IMR-90 (cell line): ENCODE results near the gene GRID1. TPM values are rescaled to one million over a fixed set of nuclear protein-coding genes. Genes with fewer than 3 reads are reported as not detected.

ENCODE experiments used
- ATAC-seq: fragments of 200-7000 bp; cut with Tn5 transposase; 2 replicates; pipeline ENCODE4 v1.9.1; 2020; ENCODE audit warnings: low read depth, mild to moderate bottlenecking, moderate library complexity
- BruUV-seq: library from RNA; stranded (reverse); fragments of 400-500 nt; replicated peaks from 2 replicates; lab custom pipeline; 2021; lab: Mats Ljungman, UMichigan
- CTCF ChIA-PET: fragments of 300-600 bp; formaldehyde crosslinking; extraction: SDS; loops from one replicate; lab custom pipeline; 2021; ENCODE audit warnings: antibody characterized with exemption; lab: Yijun Ruan, JAX
- POLR2A ChIA-PET: fragments of 300-600 bp; sonication (Branson Sonifier 250); formaldehyde crosslinking; loops from one replicate; lab custom pipeline; 2022; ENCODE audit warnings: antibody characterized with exemption; ENCODE audit not compliant: unreplicated experiment; lab: Charles Lee
- DNase-seq: peaks from one replicate; pipeline ENCODE4 v3.0.0; 2013
- H2AFZ ChIP-seq: replicated peaks from 2 replicates; pipeline ENCODE3; 2013; ENCODE audit warnings: low read length, mild to moderate bottlenecking; ENCODE audit not compliant: poor library complexity
- H2AK5ac ChIP-seq: 2 replicates; pipeline ENCODE4 v1.6.1; 2013; ENCODE audit warnings: low read depth, low read length, inconsistent platforms
- H2AK9ac ChIP-seq: replicated peaks from 2 replicates; pipeline ENCODE3; 2013; ENCODE audit warnings: mild to moderate bottlenecking, low read depth, low read length, moderate library complexity; ENCODE audit not compliant: poor library complexity
- H2BK120ac ChIP-seq: 2 replicates; pipeline ENCODE4 v1.6.1; 2013; ENCODE audit warnings: low read depth, low read length, inconsistent platforms
- H2BK15ac ChIP-seq: 3 replicates; pipeline ENCODE4 v1.6.1; 2013; ENCODE audit warnings: low read depth, low read length, inconsistent platforms
- H2BK20ac ChIP-seq: 2 replicates; pipeline ENCODE4 v1.6.1; 2013; ENCODE audit warnings: low read depth, mild to moderate bottlenecking, inconsistent platforms, low read length, moderate library complexity
- H2BK5ac ChIP-seq: 2 replicates; pipeline ENCODE4 v1.6.1; 2013; ENCODE audit warnings: mild to moderate bottlenecking, low read depth, low read length, inconsistent platforms; ENCODE audit not compliant: poor library complexity, severe bottlenecking
- H3K14ac ChIP-seq: replicated peaks from 2 replicates; pipeline ENCODE4 v1.6.1; 2013; ENCODE audit warnings: low read depth, low read length, inconsistent platforms
- H3K18ac ChIP-seq: 2 replicates; pipeline ENCODE4 v1.6.1; 2013; ENCODE audit warnings: low read depth, low read length, control low read depth
- H3K23ac ChIP-seq: 2 replicates; pipeline ENCODE4 v1.6.1; 2013; ENCODE audit warnings: low read depth, low read length, inconsistent platforms
- H3K27ac ChIP-seq: 2 replicates; pipeline ENCODE4 v1.5.1; 2013; ENCODE audit warnings: mild to moderate bottlenecking, control low read depth, low read length; ENCODE audit not compliant: insufficient read depth
- H3K27me3 ChIP-seq: 2 replicates; pipeline ENCODE4 v1.6.1; 2013; ENCODE audit warnings: low read length; ENCODE audit not compliant: control insufficient read depth, insufficient read depth
- H3K36me3 ChIP-seq: 2 replicates; pipeline ENCODE4 v1.6.1; 2013; ENCODE audit warnings: low read length, mixed read lengths; ENCODE audit not compliant: control insufficient read depth, insufficient read depth
- H3K4ac ChIP-seq: 2 replicates; pipeline ENCODE4 v1.6.1; 2013; ENCODE audit warnings: low read depth, low read length, inconsistent platforms
- H3K4me1 ChIP-seq: 2 replicates; pipeline ENCODE4 v1.6.1; 2013; ENCODE audit warnings: low read length, mixed read lengths; ENCODE audit not compliant: control insufficient read depth, insufficient read depth
- H3K4me2 ChIP-seq: 2 replicates; pipeline ENCODE4 v1.6.1; 2013; ENCODE audit warnings: low read depth, mild to moderate bottlenecking, control low read depth, low read length, moderate library complexity
- H3K4me3 ChIP-seq: 2 replicates; pipeline ENCODE4 v1.5.1; 2013; ENCODE audit warnings: low read depth, mild to moderate bottlenecking, control low read depth, low read length, moderate library complexity; ENCODE audit not compliant: insufficient read depth
- H3K56ac ChIP-seq: 2 replicates; pipeline ENCODE4 v1.6.1; 2013; ENCODE audit warnings: low read length, inconsistent platforms; ENCODE audit not compliant: insufficient read depth; ENCODE audit errors: extremely low read depth
- H3K79me1 ChIP-seq, 2 experiments: 2 replicates each; pipeline ENCODE4 v1.6.1; 2013; ENCODE audit warnings: low read length in 2 of 2, inconsistent platforms in 1 of 2, low read depth in 1 of 2
- H3K9ac ChIP-seq: 2 replicates; pipeline ENCODE4 v1.6.1; 2013; ENCODE audit warnings: low read depth, low read length, control low read depth
- H3K9me1 ChIP-seq: 2 replicates; pipeline ENCODE4 v1.6.1; 2013; ENCODE audit warnings: low read length, inconsistent platforms; ENCODE audit not compliant: insufficient read depth
- H3K9me3 ChIP-seq: 2 replicates; pipeline ENCODE4 v1.6.1; 2013; ENCODE audit warnings: low read length; ENCODE audit not compliant: control insufficient read depth, insufficient read depth
- H4K20me1 ChIP-seq: 2 replicates; pipeline ENCODE4 v1.6.1; 2013; ENCODE audit warnings: low read length, inconsistent platforms; ENCODE audit not compliant: insufficient read depth
- H4K5ac ChIP-seq: 2 replicates; pipeline ENCODE4 v1.6.1; 2013; ENCODE audit warnings: mild to moderate bottlenecking, low read depth, low read length, control low read depth
- H4K8ac ChIP-seq, 2 experiments: 2 replicates each; pipeline ENCODE4 v1.6.1; 2013; ENCODE audit warnings: low read depth in 2 of 2, low read length in 2 of 2, control low read depth in 1 of 2, inconsistent platforms in 1 of 2
- H4K91ac ChIP-seq: 2 replicates; pipeline ENCODE4 v1.6.1; 2013; ENCODE audit warnings: low read depth, low read length, inconsistent platforms; ENCODE audit not compliant: insufficient read depth
- BHLHE40 ChIP-seq: fragments of 150-350 bp; IDR thresholded peaks from 2 replicates; pipeline ENCODE4 v1.6.1; 2016; ENCODE audit warnings: mild to moderate bottlenecking, low read depth, low read length
- CEBPB ChIP-seq: IDR thresholded peaks from 2 replicates; pipeline ENCODE4 v1.6.1; 2012; ENCODE audit warnings: low read depth, low read length, improper control_type of control experiment
- CHD1 ChIP-seq: IDR thresholded peaks from 2 replicates; pipeline ENCODE4 v1.6.1; 2012; ENCODE audit warnings: low read depth, low read length, improper control_type of control experiment
- ELK1 ChIP-seq: fragments of 150-350 bp; IDR thresholded peaks from 2 replicates; pipeline ENCODE4 v1.6.1; 2016; ENCODE audit warnings: low read depth, mild to moderate bottlenecking, low read length, moderate library complexity, borderline replicate concordance
- FOS ChIP-seq: fragments of 150-350 bp; IDR thresholded peaks from 2 replicates; pipeline ENCODE4 v1.6.1; 2016; ENCODE audit warnings: low read depth, low read length
- MAFK ChIP-seq: IDR thresholded peaks from 2 replicates; pipeline ENCODE4 v1.6.1; 2012; ENCODE audit warnings: low read depth, low read length, improper control_type of control experiment
- MAZ ChIP-seq: IDR thresholded peaks from 2 replicates; pipeline ENCODE4 v1.6.1; 2012; ENCODE audit warnings: low read depth, mild to moderate bottlenecking, low read length, improper control_type of control experiment, moderate library complexity, borderline replicate concordance
- MXI1 ChIP-seq: IDR thresholded peaks from 2 replicates; pipeline ENCODE4 v1.6.1; 2012; ENCODE audit warnings: low read depth, mild to moderate bottlenecking, low read length, moderate library complexity, borderline replicate concordance
- NFE2L2 ChIP-seq: fragments of 150-350 bp; IDR thresholded peaks from 2 replicates; pipeline ENCODE4 v1.6.1; 2016; ENCODE audit warnings: low read depth, mild to moderate bottlenecking, low read length
- POLR2A ChIP-seq: IDR thresholded peaks from 2 replicates; pipeline ENCODE4 v1.6.1; 2012; ENCODE audit warnings: mild to moderate bottlenecking, low read depth, low read length
- RAD21 ChIP-seq: IDR thresholded peaks from 2 replicates; pipeline ENCODE4 v1.6.1; 2012; ENCODE audit warnings: low read length, improper control_type of control experiment
- RCOR1 ChIP-seq: IDR thresholded peaks from 2 replicates; pipeline ENCODE4 v1.6.1; 2012; ENCODE audit warnings: mild to moderate bottlenecking, low read length, improper control_type of control experiment; ENCODE audit not compliant: insufficient replicate concordance
- RFX5 ChIP-seq: IDR thresholded peaks from 2 replicates; pipeline ENCODE4 v1.8.0; 2012; ENCODE audit warnings: low read depth, mild to moderate bottlenecking, low read length, moderate library complexity
- SMC3 ChIP-seq: fragments of 150-350 bp; IDR thresholded peaks from 2 replicates; pipeline ENCODE4 v1.6.1; 2016; ENCODE audit warnings: low read depth, mild to moderate bottlenecking, antibody characterized with exemption, low read length, moderate library complexity
- USF2 ChIP-seq: fragments of 150-350 bp; IDR thresholded peaks from 2 replicates; pipeline ENCODE4 v1.6.1; 2017; ENCODE audit warnings: mild to moderate bottlenecking, antibody characterized with exemption, low read length, low read depth
- WGBS, 2 experiments: methylation state at CpG; one replicate each; pipeline versions ENCODE4 v1.1.5 to v1.1.7; 2013; ENCODE audit warnings: missing lambda C conversion rate in 2 of 2; ENCODE audit not compliant: insufficient read length in 1 of 2; ENCODE audit errors: extremely low coverage in 2 of 2; 5-methylcytosine and 5-hydroxymethylcytosine counted together
- dilution Hi-C: fragments of 300-500 bp; cut with HindIII; formaldehyde crosslinking; loops from one replicate; pipeline ENCODE4 v1.14.3; 2018; ENCODE audit warnings: low sequenced_read_pairs; ENCODE audit not compliant: unreplicated experiment
- in situ Hi-C: fragments of 300-500 bp; cut with MboI; formaldehyde crosslinking; loops from 3 replicates; pipeline ENCODE4 v1.14.3; 2019; ENCODE audit warnings: low sequenced_read_pairs, inconsistent platforms, mixed read lengths
- intact Hi-C: fragments of 100-400 bp; cut with micrococcal nuclease; formaldehyde crosslinking; loops from 2 replicates; pipeline ENCODE4 v1.10.0; 2022
- polyA plus RNA-seq, 3 experiments: library from polyadenylated mRNA; depleted of rRNA; stranded (reverse); fragments of >200 nt; gene quantifications; 2 replicates each; pipeline ENCODE4 v1.2.3, GENCODE V29; 2012; ENCODE audit warnings: low replicate concordance in 1 of 3
- total RNA-seq: library from RNA; depleted of rRNA; stranded (reverse); fragments of >200 nt; gene quantifications from 2 replicates; pipeline ENCODE4 v1.2.3, GENCODE V29; 2012
- TF ChIP-seq, protein P1 (sequence below): conservative IDR thresholded peaks from 2 replicates; pipeline ENCODE4 v1.5.1; 2012; ENCODE audit warnings: mild to moderate bottlenecking, low read depth, low read length, improper control_type of control experiment

GRID1 gene
- total and polyA plus RNA-seq, 2 of the 4 experiments (the other 2 are of a cell fraction): not detected

GRCh38 chr10:86329896-86330680, 36.5 kb downstream of the GRID1 start:
- Histone ChIP-seq H2BK15ac (no peak overlapping the region), H2AK9ac (no peak overlapping the region), H3K4ac (no peak overlapping the region), H3K4me1 (no peaks in the 10 kb centered on the region), H3K36me3 (no peaks in the 10 kb centered on the region), H3K4me2 (no peak overlapping the region), H3K9ac (no peak overlapping the region), H3K14ac (no peak overlapping the region), H4K20me1 (no peaks in the 10 kb centered on the region), H3K27ac (no peak overlapping the region), H3K9me3 (no peaks in the 10 kb centered on the region), H4K91ac (no peak overlapping the region), H4K5ac (no peak overlapping the region), H2AFZ (no peak overlapping the region), H3K56ac (no peak overlapping the region), H3K9me1 (no peaks in the 10 kb centered on the region), H3K27me3 (peaks cover 2% of the 10 kb centered on the region; the same call in 1 of the 2 replicates), H4K8ac (no peak overlapping the region), H2AK5ac (no peak overlapping the region), H3K4me3 (no peak overlapping the region), H2BK20ac (no peak overlapping the region), H3K18ac (no peak overlapping the region), H2BK5ac (no peak overlapping the region), H2BK120ac (no peak overlapping the region), H3K79me1 (no peaks in the 10 kb centered on the region), H3K23ac (no peak overlapping the region)
- TF ChIP-seq RCOR1 (no peak), NFE2L2 (no peak), MAFK (no peak), BHLHE40 (no peak), RAD21 (no peak), MXI1 (no peak), MAZ (no peak), CHD1 (no peak), RFX5 (no peak), POLR2A (no peak), CEBPB (no peak), SMC3 (no peak), FOS (no peak), USF2 (no peak), ELK1 (no peak)
- TF ChIP-seq, protein P1, sequence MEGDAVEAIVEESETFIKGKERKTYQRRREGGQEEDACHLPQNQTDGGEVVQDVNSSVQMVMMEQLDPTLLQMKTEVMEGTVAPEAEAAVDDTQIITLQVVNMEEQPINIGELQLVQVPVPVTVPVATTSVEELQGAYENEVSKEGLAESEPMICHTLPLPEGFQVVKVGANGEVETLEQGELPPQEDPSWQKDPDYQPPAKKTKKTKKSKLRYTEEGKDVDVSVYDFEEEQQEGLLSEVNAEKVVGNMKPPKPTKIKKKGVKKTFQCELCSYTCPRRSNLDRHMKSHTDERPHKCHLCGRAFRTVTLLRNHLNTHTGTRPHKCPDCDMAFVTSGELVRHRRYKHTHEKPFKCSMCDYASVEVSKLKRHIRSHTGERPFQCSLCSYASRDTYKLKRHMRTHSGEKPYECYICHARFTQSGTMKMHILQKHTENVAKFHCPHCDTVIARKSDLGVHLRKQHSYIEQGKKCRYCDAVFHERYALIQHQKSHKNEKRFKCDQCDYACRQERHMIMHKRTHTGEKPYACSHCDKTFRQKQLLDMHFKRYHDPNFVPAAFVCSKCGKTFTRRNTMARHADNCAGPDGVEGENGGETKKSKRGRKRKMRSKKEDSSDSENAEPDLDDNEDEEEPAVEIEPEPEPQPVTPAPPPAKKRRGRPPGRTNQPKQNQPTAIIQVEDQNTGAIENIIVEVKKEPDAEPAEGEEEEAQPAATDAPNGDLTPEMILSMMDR: no peak
- intact Hi-C loops: no loop called here
- dilution Hi-C loops: no loop called here
- CTCF ChIA-PET: no interaction called here
- WGBS, 2 experiments: 43% methylated on average over 4 of the region's 16 CpGs; no CpG with 5 or more reads in 1 of the 2 experiments
- no TSS peak for BruUV-seq
- in situ Hi-C loops: no loop called here
- POLR2A ChIA-PET: no interaction called here
- DNase-seq: no peak
- no peak for ATAC-seq
